Transverse colon (tissue), 4 donors: ENCODE data around the gene KCNAB3.

Source experiments
- CTCF ChIP-seq, 5 experiments: fragments of 200-600 bp in 3 of 5; fragments of 450-650 bp in 2 of 5; sonication (generic) in 3 of 5; IDR thresholded peaks; 1 replicate in 2 of 5; 2 replicates in 3 of 5; pipeline ENCODE4 v1.5.1; 2016 to 2017; ENCODE audit warnings: antibody characterized with exemption in 5 of 5, inconsistent platforms in 3 of 5, mild to moderate bottlenecking in 2 of 5, moderate library complexity in 1 of 5
- EP300 ChIP-seq: sonication (generic); formaldehyde crosslinking; IDR thresholded peaks from one replicate; pipeline ENCODE4 v1.6.1; 2017; ENCODE audit warnings: antibody characterized with exemption, low read depth
- POLR2A ChIP-seq: fragments of 450-650 bp; IDR thresholded peaks from one replicate; pipeline ENCODE4 v1.6.1; 2016; ENCODE audit warnings: antibody characterized with exemption, mild to moderate bottlenecking, moderate library complexity
- POLR2AphosphoS5 ChIP-seq, 3 donors: sonication (generic); formaldehyde crosslinking; IDR thresholded peaks; one replicate each; pipeline ENCODE4 v1.6.1; 2016; ENCODE audit warnings: antibody characterized with exemption in 3 of 3

GRCh38 chr17:7915611-7916384, 13.9 kb downstream of the KCNAB3 start, which contains the start of gene RNF227:
- TF ChIP-seq POLR2A: peak; percentile 20
- no peak for TF ChIP-seq CTCF (IDR thresholded peaks at IDR 0.05)
- TF ChIP-seq EP300: no peak
- TF ChIP-seq POLR2AphosphoS5 (IDR thresholded peaks at IDR 0.05): peak in 2 of 3 donors; percentile 37 to 69
